ENCODE measurements around the gene PAXX.

Gene PAXX

DNA sequence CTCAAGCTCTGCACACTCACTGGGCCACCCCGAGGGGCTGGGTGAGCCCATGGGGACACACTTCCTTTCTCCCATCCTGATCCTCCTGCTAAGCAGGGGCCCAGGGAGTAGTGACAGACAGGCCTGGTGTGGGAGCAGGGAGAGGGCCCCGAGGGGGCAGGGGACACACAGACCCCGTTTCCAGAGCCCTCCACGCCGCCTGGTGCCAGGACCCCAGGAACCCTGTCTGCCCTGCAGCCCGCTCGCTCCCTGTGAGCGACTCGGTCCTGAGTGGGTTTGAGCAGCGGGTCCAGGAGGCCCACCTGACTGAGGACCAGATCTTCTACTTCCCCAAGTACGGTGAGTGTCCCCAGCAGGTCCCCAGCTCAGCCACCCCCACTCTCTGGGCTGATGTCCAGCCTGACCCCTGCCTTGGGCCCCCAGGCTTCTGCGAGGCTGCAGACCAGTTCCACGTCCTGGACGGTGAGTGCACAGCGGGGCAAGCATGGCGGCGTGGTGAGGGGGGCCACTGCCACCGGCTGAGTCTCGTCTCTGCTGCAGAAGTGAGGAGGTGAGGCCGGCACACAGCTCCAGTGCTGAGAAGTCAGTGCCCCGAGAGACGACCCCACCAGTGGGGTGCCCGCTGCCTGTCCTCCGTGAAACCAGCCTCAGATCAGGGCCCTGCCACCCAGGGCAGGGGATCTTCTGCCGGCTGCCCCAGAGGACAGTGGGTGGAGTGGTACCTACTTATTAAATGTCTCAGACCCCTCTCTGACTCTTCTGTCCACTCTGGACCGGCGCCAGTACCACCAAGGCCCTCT lies 45.8 kb upstream of the PAXX start:
- no peak for DNase-seq (ENCODE audit: low spot score)
- TF ChIP-seq, protein P1, sequence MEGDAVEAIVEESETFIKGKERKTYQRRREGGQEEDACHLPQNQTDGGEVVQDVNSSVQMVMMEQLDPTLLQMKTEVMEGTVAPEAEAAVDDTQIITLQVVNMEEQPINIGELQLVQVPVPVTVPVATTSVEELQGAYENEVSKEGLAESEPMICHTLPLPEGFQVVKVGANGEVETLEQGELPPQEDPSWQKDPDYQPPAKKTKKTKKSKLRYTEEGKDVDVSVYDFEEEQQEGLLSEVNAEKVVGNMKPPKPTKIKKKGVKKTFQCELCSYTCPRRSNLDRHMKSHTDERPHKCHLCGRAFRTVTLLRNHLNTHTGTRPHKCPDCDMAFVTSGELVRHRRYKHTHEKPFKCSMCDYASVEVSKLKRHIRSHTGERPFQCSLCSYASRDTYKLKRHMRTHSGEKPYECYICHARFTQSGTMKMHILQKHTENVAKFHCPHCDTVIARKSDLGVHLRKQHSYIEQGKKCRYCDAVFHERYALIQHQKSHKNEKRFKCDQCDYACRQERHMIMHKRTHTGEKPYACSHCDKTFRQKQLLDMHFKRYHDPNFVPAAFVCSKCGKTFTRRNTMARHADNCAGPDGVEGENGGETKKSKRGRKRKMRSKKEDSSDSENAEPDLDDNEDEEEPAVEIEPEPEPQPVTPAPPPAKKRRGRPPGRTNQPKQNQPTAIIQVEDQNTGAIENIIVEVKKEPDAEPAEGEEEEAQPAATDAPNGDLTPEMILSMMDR (IDR thresholded peaks at IDR 0.05; ENCODE audit: extremely low read depth, missing control alignments): no peak

DNA sequence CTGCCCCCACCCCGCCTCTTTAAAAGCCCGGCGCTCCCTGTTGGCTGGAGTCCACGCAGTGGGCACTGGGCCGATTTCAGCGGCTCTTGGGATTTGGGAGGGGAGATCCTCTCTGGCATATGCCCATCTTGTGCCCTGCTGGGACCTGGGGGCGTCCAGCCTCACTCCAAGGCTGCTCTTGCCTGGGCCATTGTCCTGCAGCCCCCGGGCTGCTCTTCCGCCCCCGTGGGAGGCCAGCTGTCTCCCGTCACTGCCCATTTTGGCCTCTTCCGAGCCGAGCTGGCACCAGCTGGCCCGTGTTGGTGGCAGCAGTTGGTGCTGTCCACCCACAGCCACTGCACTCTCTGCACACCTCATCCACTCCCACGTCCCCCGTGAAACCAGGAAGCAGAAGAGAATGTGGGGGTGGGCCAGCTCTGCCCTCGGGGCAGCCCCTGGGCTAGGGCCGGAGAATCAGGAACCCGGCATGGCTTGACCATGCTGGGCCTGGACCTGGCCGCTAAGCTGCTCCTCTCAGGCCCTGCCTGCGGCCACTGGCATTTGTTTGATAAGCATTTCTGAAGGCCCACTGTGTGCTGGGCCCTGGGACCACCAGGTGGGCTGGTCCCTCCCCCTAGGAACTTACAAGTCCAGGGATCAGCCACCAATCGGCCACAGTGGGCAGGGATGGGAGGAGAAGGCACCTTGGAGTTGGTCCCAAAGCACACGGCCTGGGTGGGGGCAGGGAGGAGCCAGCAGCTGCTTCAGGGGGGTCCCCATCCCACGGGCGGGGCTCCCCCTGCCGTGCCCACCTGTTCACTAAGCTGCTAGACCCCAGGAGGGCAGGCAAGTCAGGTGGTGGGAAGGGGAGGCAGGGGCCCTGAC lies 45.0 kb upstream of the PAXX start:
- TF ChIP-seq, protein P1 (IDR thresholded peaks at IDR 0.05; ENCODE audit: extremely low read depth, missing control alignments): no peak
- no peak for DNase-seq (ENCODE audit: low spot score)

DNA sequence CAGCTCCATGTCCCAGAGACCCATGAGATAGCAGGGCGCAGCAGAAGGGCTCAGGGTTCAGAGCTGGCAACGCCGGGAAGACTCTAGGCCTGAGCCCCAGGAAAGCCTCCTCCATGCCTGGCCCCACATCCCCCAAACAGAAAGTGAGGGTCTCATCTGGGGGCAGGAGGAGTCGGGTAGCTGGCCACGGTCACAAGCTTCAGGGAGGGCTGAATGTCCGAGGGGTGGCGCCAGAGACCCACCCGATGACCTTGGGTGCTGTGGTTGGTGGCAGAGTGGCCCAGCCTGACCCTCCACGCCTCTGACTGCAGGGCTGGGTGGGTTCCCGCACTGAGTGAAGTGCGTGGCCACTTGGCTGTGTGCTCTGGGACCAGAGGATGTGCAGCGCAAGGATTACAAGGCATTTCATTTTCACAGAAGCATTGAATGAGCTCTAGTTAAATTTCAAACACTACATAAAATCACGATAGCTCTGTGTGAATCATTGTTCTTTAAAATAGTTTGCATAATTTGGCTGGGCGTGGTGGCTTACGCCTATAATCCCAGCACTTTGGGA lies 44.2 kb upstream of the PAXX start:
- DNase-seq (ENCODE audit: low spot score): peak; percentile 76
- TF ChIP-seq, protein P1 (IDR thresholded peaks at IDR 0.05; ENCODE audit: extremely low read depth, missing control alignments): peak; percentile 69

DNA sequence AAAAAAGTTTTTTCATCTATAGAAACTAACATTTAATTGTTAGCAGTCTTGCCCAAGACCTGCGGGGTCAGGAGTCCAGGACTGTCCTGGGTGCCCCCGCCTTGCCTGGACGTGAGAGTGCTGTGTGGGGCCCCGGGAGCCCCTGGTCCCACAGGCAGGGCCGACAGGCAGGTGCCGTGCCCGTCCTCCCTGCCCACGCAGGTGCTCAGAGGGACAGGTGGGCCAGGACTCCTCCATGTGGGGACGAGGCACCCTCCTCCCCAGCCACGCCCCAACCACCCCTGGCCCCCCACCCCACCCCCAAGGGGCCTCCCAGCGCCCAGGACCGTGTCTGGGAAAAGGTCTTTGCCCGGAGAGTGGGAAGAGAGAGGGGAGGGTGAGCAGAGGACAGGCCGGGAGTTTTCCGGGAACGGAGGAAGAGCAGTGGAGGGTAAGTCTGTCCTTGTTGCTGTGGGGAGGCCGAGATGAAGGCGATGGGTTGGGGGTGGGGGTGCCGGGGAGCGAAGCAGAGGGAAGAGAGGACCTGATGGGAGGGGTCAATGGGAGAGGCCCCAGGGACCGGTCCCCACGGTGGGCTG lies 42.9 kb upstream of the PAXX start:
- TF ChIP-seq, protein P1 (IDR thresholded peaks at IDR 0.05; ENCODE audit: extremely low read depth, missing control alignments): no peak
- no peak for DNase-seq (ENCODE audit: low spot score)

DNA sequence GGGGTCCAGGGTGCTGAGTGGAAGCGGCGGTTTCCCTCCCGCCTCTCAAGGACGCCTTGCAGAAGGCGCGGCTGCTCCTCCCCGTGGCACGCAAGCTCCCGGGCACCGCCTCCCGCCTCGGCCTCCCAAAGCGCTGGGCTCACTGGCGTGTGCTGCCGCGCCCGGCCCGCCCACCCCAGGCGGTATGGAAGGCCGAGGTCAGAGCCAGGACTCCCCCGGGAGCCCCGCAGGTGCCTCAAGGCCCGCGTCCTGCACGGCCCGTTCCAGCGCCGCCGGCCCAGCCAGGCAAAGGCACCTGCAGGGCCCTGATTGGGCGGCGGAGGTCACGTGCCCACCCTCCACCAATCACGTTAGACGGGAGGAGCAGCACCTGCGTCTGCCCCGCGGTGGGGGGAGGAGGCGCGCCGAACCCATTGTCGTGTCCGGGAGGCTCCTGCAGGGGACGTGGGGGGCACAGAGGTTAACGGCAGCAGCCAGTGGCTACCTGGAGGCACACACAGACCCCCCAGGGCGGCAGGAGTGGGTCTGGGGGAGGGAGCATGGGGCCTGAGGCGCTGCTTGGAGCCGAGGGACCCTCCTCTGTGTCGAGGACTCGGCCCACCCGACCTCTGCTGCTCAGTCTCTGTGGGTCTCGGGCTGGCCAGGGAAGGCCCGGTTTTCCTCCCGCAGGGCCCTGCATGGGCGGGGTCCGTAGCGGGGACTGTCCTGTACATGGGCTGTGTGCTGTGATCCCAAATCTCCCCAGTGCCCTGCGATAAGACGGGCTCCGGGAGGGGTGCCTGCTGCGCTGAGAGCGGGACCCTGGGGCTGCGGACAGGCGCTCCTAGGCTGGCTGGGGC lies 42.2 kb upstream of the PAXX start:
- TF ChIP-seq, protein P1 (IDR thresholded peaks at IDR 0.05; ENCODE audit: extremely low read depth, missing control alignments): no peak
- DNase-seq (ENCODE audit: low spot score): peak; percentile 100

DNA sequence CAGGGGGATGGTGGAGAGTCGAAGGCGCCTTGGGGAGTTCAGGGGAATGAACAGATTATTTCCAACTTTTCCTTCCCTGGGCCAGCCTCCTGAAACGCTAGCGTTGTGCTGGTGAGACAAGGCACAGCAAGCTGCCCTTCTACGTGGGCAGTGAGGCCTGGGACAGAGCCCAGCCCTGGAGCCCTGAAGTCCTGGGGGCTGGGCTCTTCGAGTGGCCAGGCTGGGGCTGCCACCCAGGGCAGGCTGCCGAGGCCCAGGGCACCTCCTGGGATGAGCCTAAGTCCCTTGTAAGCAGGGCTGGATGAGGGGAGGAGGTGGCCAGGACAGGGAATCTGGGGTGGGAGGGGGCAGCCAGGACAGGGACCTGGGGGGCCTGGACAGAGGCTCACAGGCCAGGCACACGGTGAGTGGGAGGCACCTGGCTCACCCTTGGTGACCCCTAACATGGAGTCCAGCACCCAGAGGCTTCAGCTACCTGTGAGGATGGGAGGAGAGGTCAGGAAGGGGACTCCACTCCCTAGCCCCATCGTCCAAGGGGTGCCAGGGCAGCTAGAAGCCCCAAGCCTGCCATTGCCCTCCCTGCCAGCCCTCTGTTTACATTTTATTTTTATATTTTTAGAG lies 41.5 kb upstream of the PAXX start:
- no peak for DNase-seq (ENCODE audit: low spot score)
- TF ChIP-seq, protein P1 (IDR thresholded peaks at IDR 0.05; ENCODE audit: extremely low read depth, missing control alignments): no peak
